HEK293 (cell line): ENCODE measurements around the gene LRFN2.

Source experiments
- CTCF ChIA-PET: fragments of 350-600 bp; formaldehyde crosslinking; extraction: SDS; loops from one replicate; lab custom pipeline; 2021; ENCODE audit warnings: antibody characterized with exemption; lab: Yijun Ruan, JAX
- POLR2A ChIA-PET: fragments of 300-600 bp; formaldehyde crosslinking; extraction: SDS; loops from one replicate; lab custom pipeline; 2020; ENCODE audit warnings: antibody characterized with exemption, inconsistent platforms; lab: Yijun Ruan, JAX
- H3K27ac ChIP-seq: fragments of 200-500 bp; sonication (Bioruptor generic); 2 replicates; pipeline ENCODE4 v1.5.1; 2014; ENCODE audit warnings: low read depth, low read length, control low read depth, inconsistent platforms; ENCODE audit errors: extremely low read depth
- H3K36me3 ChIP-seq, 2 experiments: fragments of 200-500 bp in 1 of 2; sonication (Bioruptor generic) in 1 of 2; 1 replicate in 1 of 2; 2 replicates in 1 of 2; pipeline ENCODE4 v1.5.1; 2014 to 2017; ENCODE audit warnings: inconsistent platforms in 2 of 2, low read length in 2 of 2; ENCODE audit not compliant: control insufficient read depth in 2 of 2, insufficient read depth in 1 of 2
- H3K4me1 ChIP-seq: fragments of 200-500 bp; sonication (Bioruptor generic); 2 replicates; pipeline ENCODE4 v1.5.1; 2014; ENCODE audit warnings: mild to moderate bottlenecking, low read length, inconsistent platforms; ENCODE audit not compliant: control insufficient read depth, insufficient read depth
- H3K4me3 ChIP-seq: 2 replicates; pipeline ENCODE4 v1.5.1; 2011; ENCODE audit warnings: low read depth, mild to moderate bottlenecking, control low read depth, low read length, moderate library complexity
- H3K9me3 ChIP-seq: fragments of 200-500 bp; sonication (Bioruptor generic); 2 replicates; pipeline ENCODE4 v1.5.1; 2014; ENCODE audit warnings: low read depth, low read length, inconsistent platforms; ENCODE audit not compliant: control insufficient read depth, insufficient read depth
- BCL11B ChIP-seq: fragments of 450-650 bp; formaldehyde crosslinking; IDR thresholded peaks from 2 replicates; pipeline ENCODE4 v1.5.1; 2016; ENCODE audit warnings: low read depth, missing biosample characterization, missing genetic modification characterization
- GLI4 ChIP-seq: fragments of 450-650 bp; formaldehyde crosslinking; IDR thresholded peaks from 2 replicates; pipeline ENCODE4 v1.5.1; 2016; ENCODE audit warnings: missing biosample characterization, missing genetic modification characterization
- GLIS1 ChIP-seq: fragments of 450-650 bp; formaldehyde crosslinking; IDR thresholded peaks from 2 replicates; pipeline ENCODE4 v1.5.1; 2016; ENCODE audit warnings: missing biosample characterization, missing genetic modification characterization
- KLF16 ChIP-seq: fragments of 450-650 bp; formaldehyde crosslinking; IDR thresholded peaks from 2 replicates; pipeline ENCODE4 v1.5.1; 2017; ENCODE audit warnings: missing biosample characterization, missing genetic modification characterization
- REPIN1 ChIP-seq: fragments of 450-650 bp; formaldehyde crosslinking; IDR thresholded peaks from 2 replicates; pipeline ENCODE4 v1.5.1; 2017; ENCODE audit warnings: missing biosample characterization, missing genetic modification characterization, low read depth
- ZBTB20 ChIP-seq: fragments of 450-650 bp; formaldehyde crosslinking; IDR thresholded peaks from 2 replicates; pipeline ENCODE4 v1.5.1; 2016; ENCODE audit warnings: missing biosample characterization, missing genetic modification characterization
- ZBTB7A ChIP-seq: fragments of 450-650 bp; formaldehyde crosslinking; IDR thresholded peaks from 2 replicates; pipeline ENCODE4 v1.5.1; 2016; ENCODE audit warnings: low read depth, missing biosample characterization, missing genetic modification characterization
- ZBTB8A ChIP-seq: fragments of 450-650 bp; formaldehyde crosslinking; IDR thresholded peaks from 2 replicates; pipeline ENCODE4 v1.5.1; 2016; ENCODE audit warnings: missing biosample characterization, missing genetic modification characterization
- ZNF140 ChIP-seq: fragments of 450-650 bp; formaldehyde crosslinking; IDR thresholded peaks from 2 replicates; pipeline ENCODE4 v1.5.1; 2016; ENCODE audit warnings: missing biosample characterization, missing genetic modification characterization
- ZNF146 ChIP-seq: fragments of 450-650 bp; formaldehyde crosslinking; IDR thresholded peaks from 2 replicates; pipeline ENCODE4 v1.5.1; 2016; ENCODE audit warnings: missing biosample characterization, missing genetic modification characterization
- ZNF169 ChIP-seq: fragments of 450-650 bp; formaldehyde crosslinking; IDR thresholded peaks from 2 replicates; pipeline ENCODE4 v1.5.1; 2016; ENCODE audit warnings: missing biosample characterization, missing genetic modification characterization
- ZNF175 ChIP-seq: fragments of 450-650 bp; formaldehyde crosslinking; IDR thresholded peaks from 2 replicates; pipeline ENCODE4 v1.5.1; 2016; ENCODE audit warnings: missing biosample characterization, missing genetic modification characterization
- ZNF248 ChIP-seq: fragments of 450-650 bp; formaldehyde crosslinking; IDR thresholded peaks from 2 replicates; pipeline ENCODE4 v1.5.1; 2017; ENCODE audit warnings: missing biosample characterization, missing genetic modification characterization
- ZNF311 ChIP-seq: fragments of 450-650 bp; formaldehyde crosslinking; IDR thresholded peaks from 2 replicates; pipeline ENCODE4 v1.5.1; 2017; ENCODE audit warnings: missing biosample characterization, missing genetic modification characterization, borderline replicate concordance
- ZNF76 ChIP-seq: fragments of 450-650 bp; formaldehyde crosslinking; IDR thresholded peaks from 2 replicates; pipeline ENCODE4; 2016; ENCODE audit warnings: low read depth, missing biosample characterization, missing genetic modification characterization, borderline replicate concordance
- ZNF830 ChIP-seq: fragments of 450-650 bp; IDR thresholded peaks from 2 replicates; pipeline ENCODE4 v1.5.0; 2018; ENCODE audit warnings: missing biosample characterization, missing genetic modification characterization, low read depth, mild to moderate bottlenecking, moderate library complexity
- ZNF843 ChIP-seq: fragments of 450-650 bp; formaldehyde crosslinking; IDR thresholded peaks from 2 replicates; pipeline ENCODE4 v1.5.1; 2016; ENCODE audit warnings: missing biosample characterization, missing genetic modification characterization
- TF ChIP-seq, protein P1 (sequence below): fragments of 450-650 bp; formaldehyde crosslinking; conservative IDR thresholded peaks from 2 replicates; pipeline ENCODE4 v1.5.1; 2016; ENCODE audit warnings: low read depth, missing biosample characterization, missing genetic modification characterization
- TF ChIP-seq, protein P2 (sequence below): fragments of 450-650 bp; formaldehyde crosslinking; IDR thresholded peaks from 2 replicates; pipeline ENCODE4 v1.5.1; 2016; ENCODE audit warnings: missing biosample characterization, missing genetic modification characterization
- TF ChIP-seq, protein P3 (sequence below): fragments of 450-650 bp; formaldehyde crosslinking; conservative IDR thresholded peaks from 2 replicates; pipeline ENCODE4 v1.5.1; 2016; ENCODE audit warnings: low read depth, missing biosample characterization, missing genetic modification characterization
- TF ChIP-seq, protein P4 (sequence below): fragments of 450-650 bp; formaldehyde crosslinking; IDR thresholded peaks from 2 replicates; pipeline ENCODE4 v1.5.1; 2016; ENCODE audit warnings: missing biosample characterization, missing genetic modification characterization
- TF ChIP-seq, protein P5 (sequence below): fragments of 450-650 bp; formaldehyde crosslinking; IDR thresholded peaks from 2 replicates; pipeline ENCODE4 v1.5.1; 2016; ENCODE audit warnings: missing biosample characterization, missing genetic modification characterization, borderline replicate concordance

Gene LRFN2

DNA sequence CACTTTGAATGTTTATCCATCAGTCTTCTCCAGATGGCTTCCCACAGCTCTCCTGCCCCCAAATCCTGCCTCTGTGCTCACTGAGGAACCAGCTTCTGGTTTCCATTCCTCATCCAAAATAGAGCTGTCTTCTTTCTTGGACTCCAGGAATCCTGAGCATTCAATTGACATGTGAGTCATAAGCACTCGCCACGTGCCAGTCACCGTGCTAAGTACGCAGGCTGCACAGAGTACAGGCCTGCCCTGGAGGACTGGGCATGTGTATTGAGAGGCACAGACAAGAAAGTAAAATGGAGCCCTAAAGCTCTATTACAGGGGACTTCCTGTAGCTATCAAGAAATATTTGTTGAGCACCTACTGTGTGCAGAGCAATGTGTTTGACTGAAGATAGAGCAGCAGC is 39.7 kb upstream of the LRFN2 start:
- Histone ChIP-seq H3K9me3 (no peaks in the 10 kb centered on the region), H3K4me3 (no peak overlapping the region), H3K4me1 (no peaks in the 10 kb centered on the region), H3K36me3 (no peaks in the 10 kb centered on the region), H3K27ac (no peak overlapping the region)
- ChIA-PET CTCF (interaction anchor here (1.7 kb wide), 1 partner anchor 39 kb away, joined by 5 read pairs; the partner anchor contains the start of gene LRFN2), POLR2A (no interaction called here)
- TF ChIP-seq BCL11B (tag by site-specific recombination) (no peak), ZBTB20 (tag by site-specific recombination) (no peak), ZBTB7A (tag by site-specific recombination) (no peak), REPIN1 (no peak), ZNF146 (tag by site-specific recombination) (no peak), ZBTB8A (tag by site-specific recombination) (no peak), ZNF76 (tag by site-specific recombination) (no peak), ZNF248 (tag by site-specific recombination) (no peak), ZNF175 (no peak)
- TF ChIP-seq, protein P1, sequence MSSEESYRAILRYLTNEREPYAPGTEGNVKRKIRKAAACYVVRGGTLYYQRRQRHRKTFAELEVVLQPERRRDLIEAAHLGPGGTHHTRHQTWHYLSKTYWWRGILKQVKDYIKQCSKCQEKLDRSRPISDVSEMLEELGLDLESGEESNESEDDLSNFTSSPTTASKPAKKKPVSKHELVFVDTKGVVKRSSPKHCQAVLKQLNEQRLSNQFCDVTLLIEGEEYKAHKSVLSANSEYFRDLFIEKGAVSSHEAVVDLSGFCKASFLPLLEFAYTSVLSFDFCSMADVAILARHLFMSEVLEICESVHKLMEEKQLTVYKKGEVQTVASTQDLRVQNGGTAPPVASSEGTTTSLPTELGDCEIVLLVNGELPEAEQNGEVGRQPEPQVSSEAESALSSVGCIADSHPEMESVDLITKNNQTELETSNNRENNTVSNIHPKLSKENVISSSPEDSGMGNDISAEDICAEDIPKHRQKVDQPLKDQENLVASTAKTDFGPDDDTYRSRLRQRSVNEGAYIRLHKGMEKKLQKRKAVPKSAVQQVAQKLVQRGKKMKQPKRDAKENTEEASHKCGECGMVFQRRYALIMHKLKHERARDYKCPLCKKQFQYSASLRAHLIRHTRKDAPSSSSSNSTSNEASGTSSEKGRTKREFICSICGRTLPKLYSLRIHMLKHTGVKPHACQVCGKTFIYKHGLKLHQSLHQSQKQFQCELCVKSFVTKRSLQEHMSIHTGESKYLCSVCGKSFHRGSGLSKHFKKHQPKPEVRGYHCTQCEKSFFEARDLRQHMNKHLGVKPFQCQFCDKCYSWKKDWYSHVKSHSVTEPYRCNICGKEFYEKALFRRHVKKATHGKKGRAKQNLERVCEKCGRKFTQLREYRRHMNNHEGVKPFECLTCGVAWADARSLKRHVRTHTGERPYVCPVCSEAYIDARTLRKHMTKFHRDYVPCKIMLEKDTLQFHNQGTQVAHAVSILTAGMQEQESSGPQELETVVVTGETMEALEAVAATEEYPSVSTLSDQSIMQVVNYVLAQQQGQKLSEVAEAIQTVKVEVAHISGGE (tag by site-specific recombination): no peak
- TF ChIP-seq, protein P2, sequence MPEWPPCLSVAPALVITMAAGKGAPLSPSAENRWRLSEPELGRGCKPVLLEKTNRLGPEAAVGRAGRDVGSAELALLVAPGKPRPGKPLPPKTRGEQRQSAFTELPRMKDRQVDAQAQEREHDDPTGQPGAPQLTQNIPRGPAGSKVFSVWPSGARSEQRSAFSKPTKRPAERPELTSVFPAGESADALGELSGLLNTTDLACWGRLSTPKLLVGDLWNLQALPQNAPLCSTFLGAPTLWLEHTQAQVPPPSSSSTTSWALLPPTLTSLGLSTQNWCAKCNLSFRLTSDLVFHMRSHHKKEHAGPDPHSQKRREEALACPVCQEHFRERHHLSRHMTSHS (tag by site-specific recombination): no peak
- TF ChIP-seq, protein P3, sequence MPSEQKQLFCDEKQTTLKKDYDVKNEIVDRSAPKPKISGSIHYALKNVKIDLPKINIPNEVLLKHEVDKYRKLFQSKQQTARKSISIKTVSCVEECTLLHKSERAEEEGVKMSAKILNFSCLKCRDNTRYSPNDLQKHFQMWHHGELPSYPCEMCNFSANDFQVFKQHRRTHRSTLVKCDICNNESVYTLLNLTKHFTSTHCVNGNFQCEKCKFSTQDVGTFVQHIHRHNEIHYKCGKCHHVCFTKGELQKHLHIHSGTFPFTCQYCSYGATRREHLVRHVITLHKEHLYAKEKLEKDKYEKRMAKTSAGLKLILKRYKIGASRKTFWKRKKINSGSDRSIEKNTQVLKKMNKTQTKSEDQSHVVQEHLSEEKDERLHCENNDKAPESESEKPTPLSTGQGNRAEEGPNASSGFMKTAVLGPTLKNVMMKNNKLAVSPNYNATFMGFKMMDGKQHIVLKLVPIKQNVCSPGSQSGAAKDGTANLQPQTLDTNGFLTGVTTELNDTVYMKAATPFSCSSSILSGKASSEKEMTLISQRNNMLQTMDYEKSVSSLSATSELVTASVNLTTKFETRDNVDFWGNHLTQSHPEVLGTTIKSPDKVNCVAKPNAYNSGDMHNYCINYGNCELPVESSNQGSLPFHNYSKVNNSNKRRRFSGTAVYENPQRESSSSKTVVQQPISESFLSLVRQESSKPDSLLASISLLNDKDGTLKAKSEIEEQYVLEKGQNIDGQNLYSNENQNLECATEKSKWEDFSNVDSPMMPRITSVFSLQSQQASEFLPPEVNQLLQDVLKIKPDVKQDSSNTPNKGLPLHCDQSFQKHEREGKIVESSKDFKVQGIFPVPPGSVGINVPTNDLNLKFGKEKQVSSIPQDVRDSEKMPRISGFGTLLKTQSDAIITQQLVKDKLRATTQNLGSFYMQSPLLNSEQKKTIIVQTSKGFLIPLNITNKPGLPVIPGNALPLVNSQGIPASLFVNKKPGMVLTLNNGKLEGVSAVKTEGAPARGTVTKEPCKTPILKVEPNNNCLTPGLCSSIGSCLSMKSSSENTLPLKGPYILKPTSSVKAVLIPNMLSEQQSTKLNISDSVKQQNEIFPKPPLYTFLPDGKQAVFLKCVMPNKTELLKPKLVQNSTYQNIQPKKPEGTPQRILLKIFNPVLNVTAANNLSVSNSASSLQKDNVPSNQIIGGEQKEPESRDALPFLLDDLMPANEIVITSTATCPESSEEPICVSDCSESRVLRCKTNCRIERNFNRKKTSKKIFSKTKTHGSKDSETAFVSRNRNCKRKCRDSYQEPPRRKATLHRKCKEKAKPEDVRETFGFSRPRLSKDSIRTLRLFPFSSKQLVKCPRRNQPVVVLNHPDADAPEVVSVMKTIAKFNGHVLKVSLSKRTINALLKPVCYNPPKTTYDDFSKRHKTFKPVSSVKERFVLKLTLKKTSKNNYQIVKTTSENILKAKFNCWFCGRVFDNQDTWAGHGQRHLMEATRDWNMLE: no peak

DNA sequence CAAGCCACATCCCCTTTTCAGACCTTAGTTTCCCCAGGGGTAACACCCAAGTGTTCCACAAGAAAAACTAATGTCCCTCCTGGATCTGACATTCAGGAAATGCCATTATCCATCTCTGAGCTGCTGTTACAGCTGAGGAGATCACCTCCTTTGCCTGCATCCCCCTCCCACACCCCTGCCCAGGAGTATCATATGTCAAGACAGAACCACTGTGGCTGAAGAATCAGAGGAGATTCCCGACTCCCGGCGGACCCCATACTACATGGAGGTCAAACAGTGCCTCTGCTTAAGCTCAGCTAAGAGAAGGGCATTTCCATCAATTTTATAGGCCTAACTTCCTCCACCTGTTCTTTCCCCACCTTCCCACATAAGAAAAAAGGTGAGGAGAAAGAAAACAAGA is 36.8 kb upstream of the LRFN2 start:
- Histone ChIP-seq H3K9me3 (no peaks in the 10 kb centered on the region), H3K36me3 (no peaks in the 10 kb centered on the region), H3K4me1 (no peaks in the 10 kb centered on the region), H3K27ac (no peak overlapping the region), H3K4me3 (no peak overlapping the region)
- CTCF ChIA-PET: interaction anchor here (0.7 kb wide), 1 partner anchor 287 kb away, joined by 4 read pairs; no protein-coding TSS in a partner anchor
- POLR2A ChIA-PET: no interaction called here
- TF ChIP-seq KLF16 (tag by site-specific recombination): no peak
- TF ChIP-seq, protein P4, sequence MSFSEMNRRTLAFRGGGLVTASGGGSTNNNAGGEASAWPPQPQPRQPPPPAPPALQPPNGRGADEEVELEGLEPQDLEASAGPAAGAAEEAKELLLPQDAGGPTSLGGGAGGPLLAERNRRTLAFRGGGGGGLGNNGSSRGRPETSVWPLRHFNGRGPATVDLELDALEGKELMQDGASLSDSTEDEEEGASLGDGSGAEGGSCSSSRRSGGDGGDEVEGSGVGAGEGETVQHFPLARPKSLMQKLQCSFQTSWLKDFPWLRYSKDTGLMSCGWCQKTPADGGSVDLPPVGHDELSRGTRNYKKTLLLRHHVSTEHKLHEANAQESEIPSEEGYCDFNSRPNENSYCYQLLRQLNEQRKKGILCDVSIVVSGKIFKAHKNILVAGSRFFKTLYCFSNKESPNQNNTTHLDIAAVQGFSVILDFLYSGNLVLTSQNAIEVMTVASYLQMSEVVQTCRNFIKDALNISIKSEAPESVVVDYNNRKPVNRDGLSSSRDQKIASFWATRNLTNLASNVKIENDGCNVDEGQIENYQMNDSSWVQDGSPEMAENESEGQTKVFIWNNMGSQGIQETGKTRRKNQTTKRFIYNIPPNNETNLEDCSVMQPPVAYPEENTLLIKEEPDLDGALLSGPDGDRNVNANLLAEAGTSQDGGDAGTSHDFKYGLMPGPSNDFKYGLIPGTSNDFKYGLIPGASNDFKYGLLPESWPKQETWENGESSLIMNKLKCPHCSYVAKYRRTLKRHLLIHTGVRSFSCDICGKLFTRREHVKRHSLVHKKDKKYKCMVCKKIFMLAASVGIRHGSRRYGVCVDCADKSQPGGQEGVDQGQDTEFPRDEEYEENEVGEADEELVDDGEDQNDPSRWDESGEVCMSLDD: no peak
- no peak for TF ChIP-seq ZNF140 (tag by site-specific recombination)
- no peak for TF ChIP-seq ZNF311 (tag by site-specific recombination)
- no peak for TF ChIP-seq ZNF830
- TF ChIP-seq GLIS1 (tag by site-specific recombination): no peak
- TF ChIP-seq, protein P5, sequence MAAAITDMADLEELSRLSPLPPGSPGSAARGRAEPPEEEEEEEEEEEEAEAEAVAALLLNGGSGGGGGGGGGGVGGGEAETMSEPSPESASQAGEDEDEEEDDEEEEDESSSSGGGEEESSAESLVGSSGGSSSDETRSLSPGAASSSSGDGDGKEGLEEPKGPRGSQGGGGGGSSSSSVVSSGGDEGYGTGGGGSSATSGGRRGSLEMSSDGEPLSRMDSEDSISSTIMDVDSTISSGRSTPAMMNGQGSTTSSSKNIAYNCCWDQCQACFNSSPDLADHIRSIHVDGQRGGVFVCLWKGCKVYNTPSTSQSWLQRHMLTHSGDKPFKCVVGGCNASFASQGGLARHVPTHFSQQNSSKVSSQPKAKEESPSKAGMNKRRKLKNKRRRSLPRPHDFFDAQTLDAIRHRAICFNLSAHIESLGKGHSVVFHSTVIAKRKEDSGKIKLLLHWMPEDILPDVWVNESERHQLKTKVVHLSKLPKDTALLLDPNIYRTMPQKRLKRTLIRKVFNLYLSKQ: no peak
- TF ChIP-seq ZNF169 (tag by site-specific recombination): no peak
- TF ChIP-seq ZNF843 (tag by site-specific recombination): no peak
- TF ChIP-seq GLI4 (tag by site-specific recombination): no peak
